Upper lobe of right lung (tissue), 1 donor: ENCODE results near the gene KCNQ4. TPM values are rescaled to one million over a fixed set of nuclear protein-coding genes. Genes with fewer than 3 reads are reported as not detected.

Source experiments
- ATAC-seq: fragments of 200-7000 bp; cut with Tn5 transposase; one replicate; pipeline ENCODE4 v1.9.1; 2020; ENCODE audit warnings: mild to moderate bottlenecking, moderate library complexity
- DNase-seq: peaks from one replicate; pipeline ENCODE4 v3.0.0-alpha.2; 2020
- H3K27ac ChIP-seq: fragments of 200-600 bp; one replicate; pipeline ENCODE4 v1.8.0; 2022
- H3K27me3 ChIP-seq: fragments of 200-600 bp; one replicate; pipeline ENCODE4 v1.8.0; 2022; ENCODE audit warnings: mild to moderate bottlenecking
- H3K36me3 ChIP-seq: fragments of 200-600 bp; one replicate; pipeline ENCODE4 v1.8.0; 2022
- H3K4me1 ChIP-seq: fragments of 200-600 bp; one replicate; pipeline ENCODE4 v1.8.0; 2022
- H3K4me3 ChIP-seq: fragments of 200-600 bp; one replicate; pipeline ENCODE4 v1.8.0; 2022; ENCODE audit warnings: mild to moderate bottlenecking
- H3K9me3 ChIP-seq: fragments of 200-600 bp; one replicate; pipeline ENCODE4 v1.8.0; 2022
- CTCF ChIP-seq: fragments of 200-600 bp; IDR thresholded peaks from one replicate; pipeline ENCODE4 v1.8.0; 2022; ENCODE audit warnings: antibody characterized with exemption
- intact Hi-C: fragments of 100-400 bp; cut with DNase I; formaldehyde crosslinking; loops from one replicate; pipeline ENCODE4 v1.11.0; 2022
- total RNA-seq: library from RNA; stranded (reverse); fragmentation: NEBNext Ultra II Directional; extraction: Animal tissue kit (Norgen Biotek cat#: 25700); gene quantifications from one replicate; pipeline ENCODE4 v1.2.1, GENCODE V29; 2021
- donor health status: DM: no; HTN: yes; CAD: no; lungs with severe emphysema.

KCNQ4 gene
- total RNA-seq, 1 donor from 2014 or later: 0.96 TPM

- ATAC-seq (no peak), DNase-seq (no peak)
- no peaks in the 10 kb centered on the region for H3K27me3 ChIP-seq
- intact Hi-C loops: no loop called here
- no peak for TF ChIP-seq CTCF
- peak overlapping the region; percentile 74 for H3K27ac ChIP-seq
- peak overlapping the region; percentile 63 for H3K4me3 ChIP-seq
- H3K4me1 ChIP-seq: peaks cover 13% of the 10 kb centered on the region
- H3K36me3 ChIP-seq: no peaks in the 10 kb centered on the region
- H3K9me3 ChIP-seq: no peaks in the 10 kb centered on the region
Measured at GRCh38 chr1:40860706-40861223, 77.2 kb downstream of the KCNQ4 start.

GRCh38 chr1:40861224-40862003 is 77.8 kb downstream of the KCNQ4 start:
- intact Hi-C loops: no loop called here
- ATAC-seq (peak; percentile 3), DNase-seq (peak; percentile 78)
- H3K4me3 ChIP-seq: peak overlapping the region; percentile 63
- H3K9me3 ChIP-seq: no peaks in the 10 kb centered on the region
- no peaks in the 10 kb centered on the region for H3K36me3 ChIP-seq
- no peak for TF ChIP-seq CTCF
- peak overlapping the region; percentile 78 for H3K27ac ChIP-seq
- peaks cover 13% of the 10 kb centered on the region for H3K4me1 ChIP-seq
- no peaks in the 10 kb centered on the region for H3K27me3 ChIP-seq

GRCh38 chr1:40862008-40862863 is 78.6 kb downstream of the KCNQ4 start, which contains the start of gene CITED4:
CITED4 (minus strand) TSS chr1:40862363; CDS start chr1:40862127, 236 bp downstream.
- no peaks in the 10 kb centered on the region for H3K27me3 ChIP-seq
- peak within 1 kb of the TSS; percentile 63 for H3K4me3 ChIP-seq
- no peaks in the 10 kb centered on the region for H3K9me3 ChIP-seq
- H3K4me1 ChIP-seq: peaks cover 13% of the 10 kb centered on the region
- ATAC-seq: peak; percentile 97
- peak; percentile 98 for DNase-seq
- no peaks in the 10 kb centered on the region for H3K36me3 ChIP-seq
- intact Hi-C loops: no loop called here
- peak; percentile 40 for TF ChIP-seq CTCF
- peak within 1 kb of the TSS; percentile 78 for H3K27ac ChIP-seq

GRCh38 chr1:40868051-40868723 is 84.6 kb downstream of the KCNQ4 start:
- no peaks in the 10 kb centered on the region for H3K36me3 ChIP-seq
- H3K27me3 ChIP-seq: no peaks in the 10 kb centered on the region
- H3K9me3 ChIP-seq: no peaks in the 10 kb centered on the region
- H3K4me1 ChIP-seq: no peaks in the 10 kb centered on the region
- intact Hi-C loops: no loop called here
- no peak overlapping the region for H3K4me3 ChIP-seq
- ATAC-seq (peak; percentile 94), DNase-seq (no peak)
- TF ChIP-seq CTCF: no peak
- no peak overlapping the region for H3K27ac ChIP-seq

GRCh38 chr1:40870135-40870728 is 86.6 kb downstream of the KCNQ4 start:
- TF ChIP-seq CTCF: no peak
- no peak for DNase-seq
- Histone ChIP-seq H3K4me3 (no peak overlapping the region), H3K9me3 (no peaks in the 10 kb centered on the region), H3K4me1 (no peaks in the 10 kb centered on the region), H3K27me3 (no peaks in the 10 kb centered on the region), H3K36me3 (no peaks in the 10 kb centered on the region), H3K27ac (no peak overlapping the region)
- intact Hi-C loops: no loop called here
- ATAC-seq: no peak
